Measurements from ENCODE around the gene TINAG.

DNA sequence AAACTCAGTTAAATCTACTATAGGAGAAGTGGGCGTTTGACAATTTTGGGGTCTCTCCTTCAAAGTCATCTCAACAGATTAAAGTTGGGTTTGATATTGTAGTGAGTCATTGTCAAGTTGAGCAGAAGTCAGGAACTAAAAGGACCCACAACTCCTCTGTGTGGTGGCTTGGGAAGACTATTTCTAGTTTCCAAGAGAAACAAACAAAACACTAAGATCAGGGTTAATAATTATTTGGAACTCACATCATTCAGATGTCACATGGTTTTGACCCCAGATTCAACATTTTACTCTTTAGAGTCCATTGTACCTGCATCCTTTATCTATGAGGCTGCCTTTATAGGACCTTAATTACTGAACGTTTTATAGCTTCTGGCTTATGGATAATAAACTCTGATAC lies 45.3 kb upstream of the TINAG start:
- TF ChIP-seq, protein P1, sequence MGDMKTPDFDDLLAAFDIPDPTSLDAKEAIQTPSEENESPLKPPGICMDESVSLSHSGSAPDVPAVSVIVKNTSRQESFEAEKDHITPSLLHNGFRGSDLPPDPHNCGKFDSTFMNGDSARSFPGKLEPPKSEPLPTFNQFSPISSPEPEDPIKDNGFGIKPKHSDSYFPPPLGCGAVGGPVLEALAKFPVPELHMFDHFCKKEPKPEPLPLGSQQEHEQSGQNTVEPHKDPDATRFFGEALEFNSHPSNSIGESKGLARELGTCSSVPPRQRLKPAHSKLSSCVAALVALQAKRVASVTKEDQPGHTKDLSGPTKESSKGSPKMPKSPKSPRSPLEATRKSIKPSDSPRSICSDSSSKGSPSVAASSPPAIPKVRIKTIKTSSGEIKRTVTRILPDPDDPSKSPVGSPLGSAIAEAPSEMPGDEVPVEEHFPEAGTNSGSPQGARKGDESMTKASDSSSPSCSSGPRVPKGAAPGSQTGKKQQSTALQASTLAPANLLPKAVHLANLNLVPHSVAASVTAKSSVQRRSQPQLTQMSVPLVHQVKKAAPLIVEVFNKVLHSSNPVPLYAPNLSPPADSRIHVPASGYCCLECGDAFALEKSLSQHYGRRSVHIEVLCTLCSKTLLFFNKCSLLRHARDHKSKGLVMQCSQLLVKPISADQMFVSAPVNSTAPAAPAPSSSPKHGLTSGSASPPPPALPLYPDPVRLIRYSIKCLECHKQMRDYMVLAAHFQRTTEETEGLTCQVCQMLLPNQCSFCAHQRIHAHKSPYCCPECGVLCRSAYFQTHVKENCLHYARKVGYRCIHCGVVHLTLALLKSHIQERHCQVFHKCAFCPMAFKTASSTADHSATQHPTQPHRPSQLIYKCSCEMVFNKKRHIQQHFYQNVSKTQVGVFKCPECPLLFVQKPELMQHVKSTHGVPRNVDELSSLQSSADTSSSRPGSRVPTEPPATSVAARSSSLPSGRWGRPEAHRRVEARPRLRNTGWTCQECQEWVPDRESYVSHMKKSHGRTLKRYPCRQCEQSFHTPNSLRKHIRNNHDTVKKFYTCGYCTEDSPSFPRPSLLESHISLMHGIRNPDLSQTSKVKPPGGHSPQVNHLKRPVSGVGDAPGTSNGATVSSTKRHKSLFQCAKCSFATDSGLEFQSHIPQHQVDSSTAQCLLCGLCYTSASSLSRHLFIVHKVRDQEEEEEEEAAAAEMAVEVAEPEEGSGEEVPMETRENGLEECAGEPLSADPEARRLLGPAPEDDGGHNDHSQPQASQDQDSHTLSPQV (IDR thresholded peaks at IDR 0.05) = no peak
- TF ChIP-seq POLR2A (IDR thresholded peaks at IDR 0.05; ENCODE audit: low read depth, low read length) (no peak), ETV6 (conservative IDR thresholded peaks at IDR 0.05 in 1 of 2, IDR thresholded peaks at IDR 0.05 in 1 of 2; ENCODE audit: borderline replicate concordance in 1 of 2, low read depth in 1 of 2) (no peak), TBL1XR1 (IDR thresholded peaks at IDR 0.05; ENCODE audit: low read depth, low read length) (no peak), KAT2A (conservative IDR thresholded peaks at IDR 0.05; ENCODE audit: control insufficient read depth, low read depth, low read length) (no peak), CEBPB (IDR thresholded peaks at IDR 0.05; ENCODE audit: borderline replicate concordance in 1 of 2, low read depth in 2 of 2, low read length in 2 of 2) (no peak), IKZF1 (conservative IDR thresholded peaks at IDR 0.05) (no peak)
- TF ChIP-seq, protein P2, sequence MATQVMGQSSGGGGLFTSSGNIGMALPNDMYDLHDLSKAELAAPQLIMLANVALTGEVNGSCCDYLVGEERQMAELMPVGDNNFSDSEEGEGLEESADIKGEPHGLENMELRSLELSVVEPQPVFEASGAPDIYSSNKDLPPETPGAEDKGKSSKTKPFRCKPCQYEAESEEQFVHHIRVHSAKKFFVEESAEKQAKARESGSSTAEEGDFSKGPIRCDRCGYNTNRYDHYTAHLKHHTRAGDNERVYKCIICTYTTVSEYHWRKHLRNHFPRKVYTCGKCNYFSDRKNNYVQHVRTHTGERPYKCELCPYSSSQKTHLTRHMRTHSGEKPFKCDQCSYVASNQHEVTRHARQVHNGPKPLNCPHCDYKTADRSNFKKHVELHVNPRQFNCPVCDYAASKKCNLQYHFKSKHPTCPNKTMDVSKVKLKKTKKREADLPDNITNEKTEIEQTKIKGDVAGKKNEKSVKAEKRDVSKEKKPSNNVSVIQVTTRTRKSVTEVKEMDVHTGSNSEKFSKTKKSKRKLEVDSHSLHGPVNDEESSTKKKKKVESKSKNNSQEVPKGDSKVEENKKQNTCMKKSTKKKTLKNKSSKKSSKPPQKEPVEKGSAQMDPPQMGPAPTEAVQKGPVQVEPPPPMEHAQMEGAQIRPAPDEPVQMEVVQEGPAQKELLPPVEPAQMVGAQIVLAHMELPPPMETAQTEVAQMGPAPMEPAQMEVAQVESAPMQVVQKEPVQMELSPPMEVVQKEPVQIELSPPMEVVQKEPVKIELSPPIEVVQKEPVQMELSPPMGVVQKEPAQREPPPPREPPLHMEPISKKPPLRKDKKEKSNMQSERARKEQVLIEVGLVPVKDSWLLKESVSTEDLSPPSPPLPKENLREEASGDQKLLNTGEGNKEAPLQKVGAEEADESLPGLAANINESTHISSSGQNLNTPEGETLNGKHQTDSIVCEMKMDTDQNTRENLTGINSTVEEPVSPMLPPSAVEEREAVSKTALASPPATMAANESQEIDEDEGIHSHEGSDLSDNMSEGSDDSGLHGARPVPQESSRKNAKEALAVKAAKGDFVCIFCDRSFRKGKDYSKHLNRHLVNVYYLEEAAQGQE (IDR thresholded peaks at IDR 0.05; ENCODE audit: low read depth, low read length) = no peak
